GM19372 (cell line): ENCODE measurements around the gene GPR15.
A peak's percentile ranks its signal among the peaks of the same experiment; 100 is the strongest.

Experiments
- ATAC-seq: cut with Tn5 transposase; IDR thresholded peaks from one replicate; pipeline ENCODE4 v1.9.1; 2021; ENCODE audit warnings: mild to moderate bottlenecking, low read depth, moderate library complexity; ENCODE audit not compliant: unreplicated experiment

GPR15 gene

DNA sequence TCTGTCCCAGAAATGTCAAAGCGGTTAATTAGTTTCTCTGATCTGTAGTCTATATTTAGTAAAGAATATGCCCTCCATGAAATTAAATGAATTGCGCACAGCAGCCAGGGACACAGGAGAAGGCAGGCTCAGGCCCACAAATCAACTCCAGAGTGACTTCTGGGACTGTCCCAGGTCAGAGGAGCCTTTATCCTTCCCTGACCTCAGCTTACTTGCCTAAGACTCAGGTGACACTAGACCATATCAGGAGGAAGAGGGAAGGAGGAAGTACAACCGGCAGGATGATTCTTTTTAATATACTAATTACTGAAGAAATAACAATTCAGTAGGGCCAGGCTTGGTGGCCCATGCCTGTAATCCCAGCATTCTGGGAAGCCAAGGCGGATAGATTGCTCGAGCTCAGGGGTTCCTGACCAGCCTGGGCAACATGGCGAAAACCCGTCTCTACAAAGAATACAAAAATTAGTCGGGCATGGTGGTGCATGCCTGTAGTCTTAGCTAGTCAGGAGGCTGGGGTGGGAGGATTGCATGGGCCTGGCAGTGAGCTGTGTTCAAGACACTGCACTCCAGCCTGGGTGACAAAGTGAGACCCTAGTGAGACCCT is 1.8 kb upstream of the GPR15 start:
- no peak for ATAC-seq

DNA sequence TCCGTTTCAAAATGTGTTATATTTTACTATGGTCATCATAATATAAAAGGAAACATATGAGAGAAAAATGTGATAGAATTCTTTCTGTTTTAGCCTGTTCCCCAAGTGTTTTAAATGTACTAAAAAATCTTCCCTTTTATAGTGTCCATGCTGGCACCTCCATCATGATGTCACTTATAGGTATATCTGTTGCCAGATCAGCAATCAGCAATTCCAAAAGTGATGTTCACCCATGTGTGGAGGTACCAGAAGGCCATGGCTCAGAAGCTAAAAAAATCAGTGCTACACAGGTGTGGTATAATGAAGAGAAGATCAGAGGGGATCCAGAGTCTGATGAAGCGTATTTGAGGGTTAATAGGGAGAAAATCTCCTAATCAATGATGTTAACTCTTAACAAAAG is 1.1 kb upstream of the GPR15 start:
- ATAC-seq: no peak

DNA sequence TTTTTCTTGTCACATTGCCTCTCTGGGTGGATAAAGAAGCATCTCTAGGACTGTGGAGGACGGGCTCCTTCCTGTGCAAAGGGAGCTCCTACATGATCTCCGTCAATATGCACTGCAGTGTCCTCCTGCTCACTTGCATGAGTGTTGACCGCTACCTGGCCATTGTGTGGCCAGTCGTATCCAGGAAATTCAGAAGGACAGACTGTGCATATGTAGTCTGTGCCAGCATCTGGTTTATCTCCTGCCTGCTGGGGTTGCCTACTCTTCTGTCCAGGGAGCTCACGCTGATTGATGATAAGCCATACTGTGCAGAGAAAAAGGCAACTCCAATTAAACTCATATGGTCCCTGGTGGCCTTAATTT is 478 bp downstream of the GPR15 start:
- ATAC-seq: no peak

DNA sequence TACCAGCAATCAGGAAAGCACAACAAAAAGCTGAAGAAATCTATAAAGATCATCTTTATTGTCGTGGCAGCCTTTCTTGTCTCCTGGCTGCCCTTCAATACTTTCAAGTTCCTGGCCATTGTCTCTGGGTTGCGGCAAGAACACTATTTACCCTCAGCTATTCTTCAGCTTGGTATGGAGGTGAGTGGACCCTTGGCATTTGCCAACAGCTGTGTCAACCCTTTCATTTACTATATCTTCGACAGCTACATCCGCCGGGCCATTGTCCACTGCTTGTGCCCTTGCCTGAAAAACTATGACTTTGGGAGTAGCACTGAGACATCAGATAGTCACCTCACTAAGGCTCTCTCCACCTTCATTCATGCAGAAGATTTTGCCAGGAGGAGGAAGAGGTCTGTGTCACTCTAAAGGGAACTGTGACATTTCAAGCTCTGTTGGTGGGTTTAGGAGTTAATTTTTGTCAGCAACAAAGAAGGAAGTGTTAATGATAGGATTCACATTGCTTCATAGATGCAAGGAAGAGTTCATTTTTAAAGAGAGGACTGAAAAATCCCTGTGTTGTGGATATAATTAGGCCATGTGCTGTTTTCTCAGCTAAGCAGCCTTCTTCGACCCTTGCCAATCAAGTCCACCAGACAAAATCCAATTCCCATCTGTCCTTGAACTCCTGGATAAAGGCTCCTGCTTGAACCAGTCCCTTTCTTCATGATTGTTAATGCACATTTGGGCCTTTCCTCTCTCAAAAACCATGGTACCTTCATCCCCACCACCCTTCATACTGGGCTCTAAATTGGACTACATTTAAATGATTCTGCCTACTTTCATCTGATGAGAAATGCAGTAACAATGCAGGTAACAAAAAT is 1.2 kb downstream of the GPR15 start:
- ATAC-seq: no peak

DNA sequence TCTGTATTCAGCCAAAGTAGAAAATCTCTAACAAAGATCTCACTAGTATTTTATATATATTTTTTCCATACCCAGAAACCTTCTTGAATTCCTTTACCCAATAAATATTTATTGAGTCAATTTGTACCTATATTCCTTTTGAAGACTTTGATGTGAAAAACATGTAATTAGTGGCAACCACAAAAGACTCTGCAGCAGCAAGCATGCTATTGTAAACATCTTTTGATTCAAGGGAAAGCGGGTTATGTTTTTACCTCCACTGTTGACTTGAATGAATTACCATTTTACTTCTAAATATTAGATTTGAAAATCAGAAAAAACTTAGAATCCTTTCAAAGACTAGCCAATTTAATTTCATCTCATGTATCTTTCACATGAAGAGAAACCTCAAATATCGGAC is 2.4 kb downstream of the GPR15 start:
- ATAC-seq: no peak

GRCh38 chr3:98534734-98535133 is 3.0 kb downstream of the GPR15 start:
- ATAC-seq: no peak

DNA sequence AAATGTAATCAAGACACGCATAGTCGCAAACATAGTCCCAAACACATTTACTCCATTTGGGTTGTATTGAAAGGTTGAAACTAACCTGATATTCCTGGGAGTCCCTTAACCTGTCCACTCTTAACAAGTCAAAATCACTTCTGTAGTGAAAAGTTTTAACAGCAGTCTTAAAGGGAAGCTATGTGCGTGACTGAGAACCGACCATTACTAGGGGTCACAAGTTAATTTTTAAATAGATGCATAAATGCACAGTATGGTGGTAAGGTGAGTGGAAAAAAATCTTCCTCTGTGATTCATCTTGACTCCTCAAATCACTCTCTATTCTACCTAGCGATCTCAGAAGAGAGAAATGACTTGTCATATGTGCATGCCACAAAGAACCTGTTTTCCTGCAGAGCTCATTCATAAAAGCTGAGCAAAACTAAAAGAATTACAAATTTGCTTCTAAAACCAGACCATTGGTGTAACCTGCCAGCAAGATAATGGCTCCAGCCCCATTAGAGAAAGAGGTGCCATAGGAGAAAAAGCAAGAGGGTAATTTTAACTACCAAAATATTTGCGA is 4.8 kb downstream of the GPR15 start:
- peak; percentile 62 for ATAC-seq

GRCh38 chr3:98540346-98540745 is 8.6 kb downstream of the GPR15 start:
- peak; percentile 36 for ATAC-seq

DNA sequence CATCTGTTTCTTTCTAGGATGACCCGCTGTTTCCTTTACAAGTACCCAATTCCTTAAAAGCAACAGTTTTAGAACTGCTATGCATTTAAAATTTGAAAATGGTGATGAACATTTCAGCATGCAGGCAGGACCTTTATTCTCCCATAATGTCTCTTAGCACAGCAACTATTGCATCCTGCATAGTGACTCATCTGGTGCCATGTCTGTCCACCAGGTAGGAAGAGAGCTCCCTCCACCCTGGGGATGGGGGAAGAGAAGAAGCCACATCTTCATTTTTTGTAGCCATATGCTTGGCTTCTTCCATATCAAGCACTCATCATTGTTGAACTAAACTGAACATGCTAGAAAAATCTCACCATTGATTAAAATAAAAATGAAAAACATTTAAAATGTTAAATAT is 9.9 kb downstream of the GPR15 start:
- ATAC-seq: no peak

GRCh38 chr3:98542623-98543022 is 10.8 kb downstream of the GPR15 start:
- ATAC-seq: no peak

- ATAC-seq: peak; percentile 43
Measured at GRCh38 chr3:98545940-98546339, 14.2 kb downstream of the GPR15 start.

- no peak for ATAC-seq
Measured at GRCh38 chr3:98548544-98548943, 16.8 kb downstream of the GPR15 start.

DNA sequence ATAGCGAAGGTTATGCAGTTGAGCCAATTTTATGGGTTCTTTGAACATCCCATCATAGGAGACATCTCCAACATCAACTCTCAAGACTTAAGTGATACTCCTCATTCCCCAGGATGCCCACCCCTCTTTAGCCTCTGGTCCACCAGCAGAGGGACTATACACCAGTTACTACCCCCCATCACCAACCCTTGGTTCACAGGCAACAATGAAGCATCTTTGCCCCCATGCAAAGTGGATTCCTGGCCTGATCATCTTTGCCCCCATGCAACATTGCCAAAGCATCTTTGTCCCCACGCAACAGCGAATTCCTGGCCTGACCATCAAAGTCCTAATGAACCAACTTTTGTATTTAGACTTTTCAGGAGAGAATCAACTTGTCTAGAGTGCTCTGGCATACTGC is 19.1 kb downstream of the GPR15 start:
- no peak for ATAC-seq

GRCh38 chr3:98551236-98551635 is 19.5 kb downstream of the GPR15 start:
- no peak for ATAC-seq

GRCh38 chr3:98551754-98552153 is 20.0 kb downstream of the GPR15 start:
- no peak for ATAC-seq

DNA sequence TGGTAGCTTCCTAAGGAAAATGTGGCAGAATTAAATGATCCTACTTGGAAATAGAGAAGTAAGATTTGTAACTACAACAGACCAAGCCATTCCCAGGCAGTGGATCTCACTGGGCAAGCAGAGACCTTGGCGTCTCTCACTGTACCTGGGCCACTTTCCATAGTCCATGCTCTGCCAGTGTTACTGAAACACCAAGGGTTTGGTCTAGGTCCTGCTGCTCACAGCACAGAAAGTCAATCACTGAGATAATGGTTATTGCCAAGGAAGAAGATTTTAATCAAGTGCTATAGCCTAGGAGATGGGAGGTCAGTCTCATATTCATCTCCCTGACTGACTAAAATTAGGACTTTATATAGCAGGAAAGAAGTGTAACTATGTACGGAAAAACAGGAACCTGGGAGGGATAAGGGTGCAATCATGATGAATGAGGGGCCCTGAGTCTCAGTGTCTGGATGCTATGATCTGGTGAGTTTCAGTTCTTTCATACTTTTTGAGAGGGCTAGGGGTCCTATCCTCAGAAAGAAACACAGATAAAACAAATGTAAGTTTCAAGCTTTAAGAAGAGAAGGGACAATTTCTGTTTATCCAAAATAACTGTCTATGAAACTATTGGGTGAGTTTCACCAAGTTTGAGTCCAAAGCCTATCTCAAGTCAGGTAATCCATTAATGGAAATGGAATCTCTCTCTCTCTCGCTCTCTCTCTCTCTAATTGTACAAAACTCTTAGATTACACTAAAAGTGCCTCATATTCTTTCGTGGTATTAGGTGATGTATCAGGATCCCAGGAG is 20.6 kb downstream of the GPR15 start:
- no peak for ATAC-seq

GRCh38 chr3:98553021-98553563 is 21.3 kb downstream of the GPR15 start:
- no peak for ATAC-seq

DNA sequence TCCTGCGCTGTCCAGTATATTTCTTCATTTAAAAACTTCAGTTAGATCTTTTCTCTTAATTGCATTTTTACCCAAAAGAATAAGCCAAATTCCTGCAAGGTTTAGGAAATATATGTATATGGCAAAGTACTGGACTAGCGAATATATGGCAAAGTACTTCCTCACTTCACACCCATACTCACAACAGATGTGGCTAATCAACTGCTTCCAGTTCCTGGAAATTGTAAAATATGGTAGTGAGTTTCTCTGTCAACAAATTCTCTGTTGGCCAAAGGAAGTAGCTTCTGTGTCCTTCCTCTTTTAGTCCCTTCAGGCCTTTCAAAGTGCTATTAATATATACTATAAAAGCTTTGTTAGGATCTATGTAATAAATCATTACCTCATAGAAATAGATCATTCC is 22.0 kb downstream of the GPR15 start:
- ATAC-seq: no peak

DNA sequence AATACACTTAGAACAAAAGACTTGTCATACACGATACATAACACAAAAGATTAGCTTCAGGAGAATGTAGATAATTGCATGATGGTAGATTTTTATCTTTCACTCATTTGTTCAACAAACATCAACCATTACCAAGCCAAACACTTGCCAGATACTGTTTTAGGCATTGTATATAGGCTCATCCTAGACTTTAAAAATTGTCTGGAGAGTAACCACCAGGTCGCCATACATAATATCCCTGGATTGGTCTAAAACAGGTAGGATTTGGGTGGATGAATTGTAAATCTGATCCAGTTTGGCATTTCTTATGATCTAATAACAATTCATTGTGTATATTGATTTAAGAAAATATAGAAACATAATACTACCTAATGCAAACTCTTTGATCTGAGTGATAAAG is 22.8 kb downstream of the GPR15 start:
- ATAC-seq: no peak

GRCh38 chr3:98555025-98555379 is 23.2 kb downstream of the GPR15 start:
- ATAC-seq: no peak
